Bronchial epithelial cell (primary cell): ENCODE measurements around the gene LCE1E. TPM values are rescaled to one million over a fixed set of nuclear protein-coding genes. Genes with fewer than 3 reads are reported as not detected.

ENCODE experiments used
- DNase-seq: peaks from one replicate; pipeline ENCODE4 v3.0.0-alpha.2; 2010; ENCODE audit warnings: low read depth
- FAIRE-seq: peaks from 2 replicates; lab custom pipeline; 2011; peaks lifted over from hg19 to GRCh38; lab: Jason Lieb, UNC
- H3K27me3 ChIP-seq: 2 replicates; pipeline ENCODE4 v1.5.1; 2011; ENCODE audit warnings: low read length; ENCODE audit not compliant: control insufficient read depth, insufficient read depth
- H3K36me3 ChIP-seq: 2 replicates; pipeline ENCODE4 v1.5.1; 2011; ENCODE audit warnings: low read length; ENCODE audit not compliant: control insufficient read depth, insufficient read depth
- H3K4me3 ChIP-seq: 2 replicates; pipeline ENCODE4 v1.5.1; 2011; ENCODE audit warnings: mild to moderate bottlenecking, low read depth, low read length, control low read depth
- total RNA-seq: library from RNA; depleted of rRNA; stranded (reverse); fragments of >200 nt; gene quantifications from 2 replicates; pipeline ENCODE4 v1.2.1, GENCODE V29; 2014
- TF ChIP-seq, protein P1 (sequence below): IDR thresholded peaks from 2 replicates; pipeline ENCODE4 v1.5.1; 2011; ENCODE audit warnings: mild to moderate bottlenecking, moderate library complexity, low read length, control low read depth, inconsistent platforms; ENCODE audit not compliant: insufficient read depth, severe bottlenecking

The LCE1E gene
- total RNA-seq, 1 donor from 2014 or later, result not detected

GRCh38 chr1:152823294-152823693 lies 37.2 kb downstream of the LCE1E start:
- TF ChIP-seq, protein P1, sequence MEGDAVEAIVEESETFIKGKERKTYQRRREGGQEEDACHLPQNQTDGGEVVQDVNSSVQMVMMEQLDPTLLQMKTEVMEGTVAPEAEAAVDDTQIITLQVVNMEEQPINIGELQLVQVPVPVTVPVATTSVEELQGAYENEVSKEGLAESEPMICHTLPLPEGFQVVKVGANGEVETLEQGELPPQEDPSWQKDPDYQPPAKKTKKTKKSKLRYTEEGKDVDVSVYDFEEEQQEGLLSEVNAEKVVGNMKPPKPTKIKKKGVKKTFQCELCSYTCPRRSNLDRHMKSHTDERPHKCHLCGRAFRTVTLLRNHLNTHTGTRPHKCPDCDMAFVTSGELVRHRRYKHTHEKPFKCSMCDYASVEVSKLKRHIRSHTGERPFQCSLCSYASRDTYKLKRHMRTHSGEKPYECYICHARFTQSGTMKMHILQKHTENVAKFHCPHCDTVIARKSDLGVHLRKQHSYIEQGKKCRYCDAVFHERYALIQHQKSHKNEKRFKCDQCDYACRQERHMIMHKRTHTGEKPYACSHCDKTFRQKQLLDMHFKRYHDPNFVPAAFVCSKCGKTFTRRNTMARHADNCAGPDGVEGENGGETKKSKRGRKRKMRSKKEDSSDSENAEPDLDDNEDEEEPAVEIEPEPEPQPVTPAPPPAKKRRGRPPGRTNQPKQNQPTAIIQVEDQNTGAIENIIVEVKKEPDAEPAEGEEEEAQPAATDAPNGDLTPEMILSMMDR, result no peak
- Histone ChIP-seq H3K4me3 (no peak overlapping the region), H3K36me3 (no peaks in the 10 kb centered on the region), H3K27me3 (peaks cover 6% of the 10 kb centered on the region)
- no peak for DNase-seq
- no peak for FAIRE-seq

DNA sequence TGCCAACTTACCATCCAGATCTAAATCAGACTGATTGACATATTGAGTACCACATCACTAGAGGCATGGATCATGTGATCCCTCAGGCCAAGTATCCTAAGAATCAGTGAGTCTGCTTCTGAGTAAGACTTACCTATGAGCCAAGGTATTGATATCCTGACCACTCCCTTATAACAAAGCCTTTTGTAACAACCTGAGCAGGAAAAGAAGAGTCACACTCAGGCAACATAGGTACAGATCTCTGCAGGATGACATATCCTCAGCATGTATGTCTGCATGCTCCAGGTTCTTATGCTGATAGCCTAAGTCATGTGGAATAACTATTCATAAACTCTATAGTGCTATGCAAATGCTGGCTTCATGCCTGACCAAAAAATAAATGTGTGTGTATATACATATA lies 38.9 kb downstream of the LCE1E start:
- TF ChIP-seq, protein P1, result no peak
- DNase-seq (peak; percentile 69), FAIRE-seq (no peak)
- Histone ChIP-seq H3K27me3 (peaks cover 6% of the 10 kb centered on the region), H3K4me3 (no peak overlapping the region), H3K36me3 (no peaks in the 10 kb centered on the region)

DNA sequence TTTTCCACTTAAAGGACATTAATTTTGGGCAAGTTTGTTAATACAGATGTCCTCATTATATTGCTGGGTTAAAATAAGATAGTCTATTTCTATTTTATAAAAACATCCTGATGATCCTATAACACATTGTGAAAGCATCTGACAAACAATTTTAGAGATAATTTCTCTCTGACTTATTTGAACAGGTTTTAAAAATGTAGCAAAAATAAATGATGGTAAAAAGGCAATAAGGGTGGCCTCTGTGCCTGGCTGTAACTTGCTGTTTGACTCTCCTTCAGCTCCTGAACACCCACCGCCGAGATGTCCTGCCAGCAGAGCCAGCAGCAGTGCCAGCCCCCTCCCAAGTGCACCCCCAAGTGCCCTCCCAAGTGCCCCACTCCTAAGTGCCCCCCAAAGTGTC lies 41.1 kb downstream of the LCE1E start, which contains the start of gene LCE1A:
LCE1A (plus strand) TSS at position 301 of the 400 bp plus-strand sequence; CDS start at position 301, 0 bp downstream.
- no peaks in the 10 kb centered on the region for H3K36me3 ChIP-seq
- no peak for DNase-seq
- H3K4me3 ChIP-seq, result no peak within 1 kb of the TSS
- H3K27me3 ChIP-seq, result peaks cover 6% of the 10 kb centered on the region
- TF ChIP-seq, protein P1, result no peak
- no peak for FAIRE-seq

- FAIRE-seq (no peak), DNase-seq (no peak)
- H3K36me3 ChIP-seq, result no peaks in the 10 kb centered on the region
- no peak overlapping the region for H3K4me3 ChIP-seq
- TF ChIP-seq, protein P1, result no peak
- peaks cover 2% of the 10 kb centered on the region for H3K27me3 ChIP-seq
Measured at GRCh38 chr1:152836870-152837269, 50.8 kb downstream of the LCE1E start.

Other genes with a start within 250 kb of the LCE1E start
- not detected in 2 replicates for gene LCE3E, start 219.5 kb upstream of the LCE1E start, total RNA-seq
- gene LCE3D, start 205.7 kb upstream of the LCE1E start, total RNA-seq, result 0.38 and 0.79 TPM in 2 replicates
- gene LCE3C, start 186.0 kb upstream of the LCE1E start, total RNA-seq, result not detected in 2 replicates
- gene LCE3B, start 172.4 kb upstream of the LCE1E start, total RNA-seq, result not detected in 2 replicates
- not detected in 2 replicates for gene LCE3A, start 163.2 kb upstream of the LCE1E start, total RNA-seq
- not detected in 2 replicates for gene LCE2D, start 122.9 kb upstream of the LCE1E start, total RNA-seq
- gene LCE2C, start 111.0 kb upstream of the LCE1E start, total RNA-seq, result not detected in 2 replicates
- gene LCE2B, start 100.1 kb upstream of the LCE1E start, total RNA-seq, result not detected in 2 replicates
- gene LCE2A, start 87.9 kb upstream of the LCE1E start, total RNA-seq, result not detected in 2 replicates
- not detected in 2 replicates for gene LCE4A, start 78.1 kb upstream of the LCE1E start, total RNA-seq
- not detected in 2 replicates for gene KPRP, start 28.2 kb upstream of the LCE1E start, total RNA-seq
- not detected in 2 replicates for gene LCE1F, start 11.1 kb upstream of the LCE1E start, total RNA-seq
- not detected in 2 replicates for gene LCE1D, start 10.5 kb downstream of the LCE1E start, total RNA-seq
- gene LCE1C, start 20.4 kb downstream of the LCE1E start, total RNA-seq, result 0.26 TPM in 1 of 2 replicates, not detected in the other
- not detected in 2 replicates for gene LCE1B, start 25.7 kb downstream of the LCE1E start, total RNA-seq
- not detected in 2 replicates for gene LCE1A, start 41.2 kb downstream of the LCE1E start, total RNA-seq
- not detected in 2 replicates for gene LCE6A, start 56.6 kb downstream of the LCE1E start, total RNA-seq
- gene LCE7A, start 73.7 kb downstream of the LCE1E start, total RNA-seq, result not detected in 2 replicates
- gene SMCP, start 92.1 kb downstream of the LCE1E start, total RNA-seq, result not detected in 2 replicates
- 1.6 and 14.6 TPM in 2 replicates for gene IVL, start 122.3 kb downstream of the LCE1E start, total RNA-seq
- not detected in 2 replicates for gene SPRR5, start 160.9 kb downstream of the LCE1E start, total RNA-seq
- gene SPRR4, start 184.4 kb downstream of the LCE1E start, total RNA-seq, result not detected in 2 replicates
- gene SPRR1A, start 197.8 kb downstream of the LCE1E start, total RNA-seq, result 41.2 TPM in 1 of 2 replicates, not detected in the other
- 136 and 342 TPM in 2 replicates for gene SPRR3, start 215.5 kb downstream of the LCE1E start, total RNA-seq
- gene SPRR1B, start 244.9 kb downstream of the LCE1E start, total RNA-seq, result 11.8 and 91.5 TPM in 2 replicates